Measurements from ENCODE around the gene SMYD3. TPM values are rescaled to one million over a fixed set of nuclear protein-coding genes. Genes with fewer than 3 reads are reported as not detected.

The SMYD3 gene
- total RNA-seq, 1 donor from 2014 or later = 29.3 TPM

GRCh38 chr1:245957427-245957826 lies 549.7 kb downstream of the SMYD3 start:
- H3K27me3 Mint-ChIP-seq (ENCODE audit: low read depth) = no peaks in the 10 kb centered on the region
- H3K4me3 Mint-ChIP-seq (ENCODE audit: unreplicated experiment) = no peak overlapping the region
- peaks cover 3% of the 10 kb centered on the region for H3K9me3 Mint-ChIP-seq (ENCODE audit: low read depth)
- no peaks in the 10 kb centered on the region for H3K36me3 Mint-ChIP-seq (ENCODE audit: low read depth)
- TF ChIP-seq CTCF (IDR thresholded peaks at IDR 0.05) = no peak
- DNase-seq (ENCODE audit: low spot score) = no peak
- no peak overlapping the region for H3K27ac Mint-ChIP-seq (ENCODE audit: unreplicated experiment)
- H3K4me1 Mint-ChIP-seq (ENCODE audit: low read depth) = peaks cover 34% of the 10 kb centered on the region

- no peak for TF ChIP-seq CTCF (IDR thresholded peaks at IDR 0.05)
- Mint-ChIP-seq H3K4me1 (ENCODE audit: low read depth) (peaks cover 23% of the 10 kb centered on the region), H3K27ac (ENCODE audit: unreplicated experiment) (no peak overlapping the region), H3K4me3 (ENCODE audit: unreplicated experiment) (no peak overlapping the region), H3K27me3 (ENCODE audit: low read depth) (no peaks in the 10 kb centered on the region), H3K36me3 (ENCODE audit: low read depth) (no peaks in the 10 kb centered on the region), H3K9me3 (ENCODE audit: low read depth) (peaks cover 3% of the 10 kb centered on the region)
- DNase-seq (ENCODE audit: low spot score) = no peak
Measured at GRCh38 chr1:245956225-245956624, 550.9 kb downstream of the SMYD3 start.

GRCh38 chr1:245953876-245954660 lies 553.0 kb downstream of the SMYD3 start:
- peak overlapping the region; percentile 1 for H3K4me3 Mint-ChIP-seq (ENCODE audit: unreplicated experiment)
- H3K9me3 Mint-ChIP-seq (ENCODE audit: low read depth) = no peaks in the 10 kb centered on the region
- TF ChIP-seq CTCF (IDR thresholded peaks at IDR 0.05) = no peak
- DNase-seq (ENCODE audit: low spot score) = no peak
- H3K27ac Mint-ChIP-seq (ENCODE audit: unreplicated experiment) = no peak overlapping the region
- peaks cover 18% of the 10 kb centered on the region for H3K4me1 Mint-ChIP-seq (ENCODE audit: low read depth)
- no peaks in the 10 kb centered on the region for H3K27me3 Mint-ChIP-seq (ENCODE audit: low read depth)
- no peaks in the 10 kb centered on the region for H3K36me3 Mint-ChIP-seq (ENCODE audit: low read depth)

GRCh38 chr1:245952383-245953026 lies 554.6 kb downstream of the SMYD3 start:
- DNase-seq (ENCODE audit: low spot score) = no peak

More at GRCh38 chr1:245952383-245953026, 554.6 kb downstream of the SMYD3 start:
- H3K4me3 Mint-ChIP-seq (ENCODE audit: unreplicated experiment) = no peak overlapping the region
- no peaks in the 10 kb centered on the region for H3K9me3 Mint-ChIP-seq (ENCODE audit: low read depth)
- H3K36me3 Mint-ChIP-seq (ENCODE audit: low read depth) = no peaks in the 10 kb centered on the region
- peaks cover 18% of the 10 kb centered on the region for H3K4me1 Mint-ChIP-seq (ENCODE audit: low read depth)
- H3K27ac Mint-ChIP-seq (ENCODE audit: unreplicated experiment) = no peak overlapping the region
- no peak for TF ChIP-seq CTCF (IDR thresholded peaks at IDR 0.05)
- no peaks in the 10 kb centered on the region for H3K27me3 Mint-ChIP-seq (ENCODE audit: low read depth)
